ENCODE results near the gene CAMK2A.
"Not testable (repeated sequence)": the region's sequence is repeated elsewhere in the genome, so short reads cannot be mapped to it uniquely, and the experiment has no call there.

CAMK2A gene

GRCh38 chr5:150251504-150251903 lies 38.1 kb downstream of the CAMK2A start:
- no peak for DNase-seq

GRCh38 chr5:150249744-150250143 lies 39.8 kb downstream of the CAMK2A start:
- DNase-seq = no peak

- no peak for DNase-seq
These were observed 40.6 kb downstream of the CAMK2A start for GRCh38 chr5:150248946-150249345.

GRCh38 chr5:150248493-150248892 lies 41.1 kb downstream of the CAMK2A start:
- DNase-seq = not testable (repeated sequence)

- DNase-seq = no peak
These were observed 41.8 kb downstream of the CAMK2A start for GRCh38 chr5:150247726-150248125.

GRCh38 chr5:150246835-150247234 lies 42.7 kb downstream of the CAMK2A start:
- DNase-seq = no peak

- no peak for DNase-seq
These were observed 43.1 kb downstream of the CAMK2A start for GRCh38 chr5:150246429-150246828.

- no peak for DNase-seq
These were observed 43.8 kb downstream of the CAMK2A start for GRCh38 chr5:150245808-150246207.

GRCh38 chr5:150245111-150245789 lies 44.3 kb downstream of the CAMK2A start:
- DNase-seq = no peak

GRCh38 chr5:150244209-150244608 lies 45.4 kb downstream of the CAMK2A start:
- no peak for DNase-seq

- DNase-seq = no peak
These were observed 46.0 kb downstream of the CAMK2A start for GRCh38 chr5:150243590-150243989.

- DNase-seq = no peak
These were observed 47.2 kb downstream of the CAMK2A start for GRCh38 chr5:150242251-150242894.

GRCh38 chr5:150241298-150242160 lies 48.0 kb downstream of the CAMK2A start:
- no peak for DNase-seq

GRCh38 chr5:150239794-150240122 lies 49.8 kb downstream of the CAMK2A start:
- DNase-seq = no peak

GRCh38 chr5:150239099-150239793 lies 50.3 kb downstream of the CAMK2A start:
- no peak for DNase-seq

GRCh38 chr5:150238646-150239045 lies 50.9 kb downstream of the CAMK2A start:
- DNase-seq = no peak

- no peak for DNase-seq
These were observed 52.4 kb downstream of the CAMK2A start for GRCh38 chr5:150236981-150237754.

GRCh38 chr5:150236313-150236712 lies 53.3 kb downstream of the CAMK2A start:
- DNase-seq = no peak

- DNase-seq = no peak
These were observed 54.1 kb downstream of the CAMK2A start for GRCh38 chr5:150235500-150235854.

- DNase-seq = no peak
These were observed 54.7 kb downstream of the CAMK2A start for GRCh38 chr5:150234576-150235499.

GRCh38 chr5:150233706-150234105 lies 55.9 kb downstream of the CAMK2A start:
- not testable (repeated sequence) for DNase-seq
